GM12891 (cell line): Measurements from ENCODE around the gene RP2.

Experiments used
- POLR2A ChIP-seq: IDR thresholded peaks from 2 replicates; pipeline ENCODE4 v1.6.1; 2011; ENCODE audit warnings: low read depth, low read length, control low read depth
- POLR2AphosphoS5 ChIP-seq: IDR thresholded peaks from 2 replicates; pipeline ENCODE4 v1.6.1; 2011; ENCODE audit warnings: low read depth, low read length, control low read depth
- POU2F2 ChIP-seq: IDR thresholded peaks from 2 replicates; pipeline ENCODE4 v1.6.1; 2011; ENCODE audit warnings: low read depth, mild to moderate bottlenecking, control low read depth, low read length, moderate library complexity
- TAF1 ChIP-seq: IDR thresholded peaks from 2 replicates; pipeline ENCODE4 v1.6.1; 2011; ENCODE audit warnings: low read depth, low read length, control low read depth

DNA sequence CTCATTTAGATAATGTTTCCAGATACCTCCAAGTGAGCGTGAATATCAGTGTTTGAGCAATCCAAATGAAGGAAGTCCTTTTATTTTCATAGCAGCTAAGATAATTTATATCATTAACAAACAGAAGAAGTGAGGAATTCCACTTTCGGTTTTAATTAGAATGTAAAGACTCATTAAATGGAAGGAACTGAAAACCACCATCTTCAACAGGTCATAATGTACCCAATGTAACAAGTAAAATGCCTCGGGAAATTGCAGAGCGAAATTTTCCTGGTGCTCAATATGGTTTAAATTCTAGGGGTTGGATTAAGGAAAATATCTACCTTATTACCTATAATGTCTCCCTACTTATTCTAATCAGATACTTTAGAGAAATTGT lies 44.0 kb upstream of the RP2 start:
- TF ChIP-seq POLR2A (no peak), TAF1 (no peak), POLR2AphosphoS5 (no peak), POU2F2 (no peak)
